Prostate gland (tissue), 2 donors: ENCODE measurements around the gene ZNF766.

Experiments
- CTCF ChIP-seq, 4 experiments: fragments of 200-600 bp in 2 of 4; fragments of 450-650 bp in 2 of 4; sonication (generic) in 2 of 4; IDR thresholded peaks; 1 replicate in 3 of 4; 2 replicates in 1 of 4; pipeline ENCODE4 v1.5.1; 2016 to 2019; ENCODE audit warnings: antibody characterized with exemption in 4 of 4, mild to moderate bottlenecking in 2 of 4, moderate library complexity in 2 of 4
- POLR2A ChIP-seq: fragments of 450-650 bp; IDR thresholded peaks from one replicate; pipeline ENCODE4 v1.6.1; 2016; ENCODE audit warnings: antibody characterized with exemption, mild to moderate bottlenecking
- POLR2AphosphoS5 ChIP-seq: sonication (generic); formaldehyde crosslinking; IDR thresholded peaks from one replicate; pipeline ENCODE4 v1.6.1; 2017; ENCODE audit warnings: antibody characterized with exemption

GRCh38 chr19:52331757-52332156 is 62.4 kb downstream of the ZNF766 start:
- no peak for TF ChIP-seq CTCF (IDR thresholded peaks at IDR 0.05)
- TF ChIP-seq POLR2A: no peak
- no peak for TF ChIP-seq POLR2AphosphoS5
